AG10803 (cell line): ENCODE results near the gene SKP1.
"Not testable (repeated sequence)": the region's sequence is repeated elsewhere in the genome, so short reads cannot be mapped to it uniquely, and the experiment has no call there.

Source experiments
- DNase-seq: peaks from one replicate; pipeline ENCODE4 v3.0.0; 2010; ENCODE audit warnings: low read depth
- H3K4me3 ChIP-seq: 2 replicates; pipeline ENCODE4 v1.5.1; 2011; ENCODE audit warnings: mild to moderate bottlenecking, low read length, control low read depth
- TF ChIP-seq, protein P1 (sequence below): conservative IDR thresholded peaks from 2 replicates; pipeline ENCODE4 v1.5.1; 2011; ENCODE audit warnings: mild to moderate bottlenecking, low read length, control low read depth, inconsistent platforms

Gene SKP1

DNA sequence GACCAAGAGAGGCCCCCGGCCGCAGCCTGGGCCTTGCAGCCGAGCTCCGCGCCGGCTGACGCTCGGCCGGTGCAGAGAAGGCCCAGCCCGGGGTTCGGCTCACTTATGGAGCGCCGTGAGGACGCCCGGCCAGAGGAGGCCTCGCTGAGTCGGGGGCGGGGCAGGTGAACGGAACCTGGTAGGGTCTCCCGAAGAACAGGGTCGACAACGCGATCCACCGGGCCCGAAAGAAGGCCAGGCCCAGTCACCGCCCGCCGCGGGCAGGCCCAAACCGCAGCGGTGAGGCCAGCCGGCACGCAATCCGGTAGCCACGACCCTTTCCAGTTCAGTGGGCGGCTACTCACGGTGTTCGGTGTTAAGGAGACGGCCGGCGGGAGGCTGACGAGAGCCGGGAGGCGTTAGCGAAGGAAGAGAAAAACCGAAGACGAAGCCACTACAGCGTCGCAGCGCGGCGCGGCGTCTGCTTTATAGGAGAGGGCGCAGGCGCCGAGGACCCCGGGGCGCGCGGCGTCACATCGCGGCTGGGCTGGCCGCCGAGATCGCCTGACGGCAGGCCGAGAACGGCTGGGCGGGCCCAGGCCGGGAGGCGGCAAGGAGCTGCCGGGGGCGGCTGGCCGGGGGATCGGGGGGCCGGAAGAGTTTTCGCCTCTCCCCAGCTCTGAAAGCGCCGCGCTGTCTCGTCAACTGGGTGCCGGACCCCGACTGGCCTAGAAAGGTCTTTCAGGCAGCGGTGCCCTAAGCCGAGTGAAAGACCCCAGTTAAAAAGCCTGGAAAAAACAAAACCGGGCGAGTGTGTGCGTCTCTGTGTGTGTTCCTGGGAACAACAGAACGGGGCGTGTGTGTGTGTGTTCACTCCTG is at the start of gene SKP1:
SKP1 (minus strand) TSS at position 440 of the 858 bp plus-strand sequence. CDS start 2,928 bp downstream, outside the sequence.
- peak within 1 kb of the TSS; percentile 91 for H3K4me3 ChIP-seq
- peak; percentile 74 for DNase-seq
- TF ChIP-seq, protein P1, sequence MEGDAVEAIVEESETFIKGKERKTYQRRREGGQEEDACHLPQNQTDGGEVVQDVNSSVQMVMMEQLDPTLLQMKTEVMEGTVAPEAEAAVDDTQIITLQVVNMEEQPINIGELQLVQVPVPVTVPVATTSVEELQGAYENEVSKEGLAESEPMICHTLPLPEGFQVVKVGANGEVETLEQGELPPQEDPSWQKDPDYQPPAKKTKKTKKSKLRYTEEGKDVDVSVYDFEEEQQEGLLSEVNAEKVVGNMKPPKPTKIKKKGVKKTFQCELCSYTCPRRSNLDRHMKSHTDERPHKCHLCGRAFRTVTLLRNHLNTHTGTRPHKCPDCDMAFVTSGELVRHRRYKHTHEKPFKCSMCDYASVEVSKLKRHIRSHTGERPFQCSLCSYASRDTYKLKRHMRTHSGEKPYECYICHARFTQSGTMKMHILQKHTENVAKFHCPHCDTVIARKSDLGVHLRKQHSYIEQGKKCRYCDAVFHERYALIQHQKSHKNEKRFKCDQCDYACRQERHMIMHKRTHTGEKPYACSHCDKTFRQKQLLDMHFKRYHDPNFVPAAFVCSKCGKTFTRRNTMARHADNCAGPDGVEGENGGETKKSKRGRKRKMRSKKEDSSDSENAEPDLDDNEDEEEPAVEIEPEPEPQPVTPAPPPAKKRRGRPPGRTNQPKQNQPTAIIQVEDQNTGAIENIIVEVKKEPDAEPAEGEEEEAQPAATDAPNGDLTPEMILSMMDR = no peak

DNA sequence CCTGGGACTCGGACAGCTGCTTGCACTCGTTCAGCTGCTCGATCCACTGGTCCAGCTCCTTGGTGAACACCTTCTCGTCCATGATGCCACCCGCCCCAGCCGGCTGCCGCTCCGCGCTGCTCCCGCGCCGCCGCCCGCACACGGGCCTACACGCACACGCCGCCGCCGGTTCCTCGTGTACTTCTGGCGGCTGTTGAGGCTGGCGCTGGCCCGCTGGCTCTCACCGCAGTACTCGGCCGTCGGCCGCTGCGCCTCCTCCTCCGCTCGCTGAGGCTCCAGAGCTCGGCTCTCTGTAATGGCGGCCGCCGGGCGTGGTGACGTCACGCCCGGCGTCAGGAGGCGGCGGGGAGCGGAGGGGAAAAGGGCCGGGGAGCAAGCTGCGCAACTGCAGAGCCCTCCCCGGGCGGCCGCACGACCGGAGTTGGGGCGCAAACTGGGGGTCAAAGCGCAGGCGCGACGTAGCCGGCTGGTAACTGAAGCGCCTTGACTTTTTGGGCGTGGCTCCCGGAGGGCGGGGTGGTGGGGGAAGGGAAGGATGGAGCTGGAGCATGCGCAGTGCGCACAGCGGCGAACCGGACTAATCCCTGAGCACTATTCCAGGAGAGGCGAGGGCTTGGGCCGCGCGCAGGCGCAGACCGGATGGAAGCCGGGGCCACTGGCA is 49.2 kb upstream of the SKP1 start, which contains the start of gene PPP2CA:
PPP2CA (minus strand) TSS at position 294 of the 661 bp plus-strand sequence; CDS start at position 82, 212 bp downstream.
- TF ChIP-seq, protein P1 = no peak
- peak; percentile 98 for DNase-seq
- peak within 1 kb of the TSS; percentile 95 for H3K4me3 ChIP-seq

DNA sequence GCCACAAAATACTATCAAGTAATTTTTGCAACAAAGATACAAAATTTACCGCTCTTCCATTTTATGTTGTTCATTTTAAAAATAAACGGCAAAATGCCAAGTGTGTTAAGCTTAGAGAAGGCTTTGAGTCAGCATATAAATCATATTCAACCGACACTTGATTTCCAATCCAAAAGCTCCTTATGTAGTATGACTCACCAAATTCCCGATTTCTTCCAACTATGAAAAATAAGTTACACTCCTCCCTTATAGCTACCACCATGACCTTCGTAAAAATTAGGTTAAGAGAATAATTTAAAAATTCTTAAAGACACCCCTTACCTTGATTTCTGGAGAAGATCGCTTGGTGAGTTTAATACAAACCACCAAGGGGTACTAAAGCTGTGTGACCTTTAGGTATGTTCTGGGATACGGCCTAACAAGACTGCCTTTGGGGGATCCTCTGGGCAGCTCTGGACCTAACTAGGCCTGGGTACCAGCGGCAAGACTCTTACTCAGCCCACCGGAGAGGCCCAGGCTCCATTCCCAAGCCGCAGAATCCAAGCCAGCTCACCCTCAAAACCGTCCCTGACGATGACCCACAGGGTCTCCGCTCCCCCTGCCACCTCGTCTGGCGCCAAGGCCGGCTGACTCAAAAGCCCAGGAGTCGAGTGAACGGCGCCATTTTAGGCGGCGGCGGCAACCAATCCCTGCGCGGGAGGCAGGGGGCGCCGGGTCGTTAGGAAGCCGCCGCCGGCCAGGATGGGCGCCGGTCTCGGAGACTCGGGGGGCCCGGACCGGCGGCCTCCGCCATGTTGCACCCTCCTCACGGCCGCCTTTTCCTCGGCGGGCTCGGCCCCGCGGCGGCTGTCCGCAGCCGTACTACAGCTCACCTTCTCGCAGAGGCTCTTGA is 48.4 kb upstream of the SKP1 start:
- peak; percentile 57 for DNase-seq
- peak overlapping the region; percentile 95 for H3K4me3 ChIP-seq
- TF ChIP-seq, protein P1 = no peak; the same call in 1 of the 2 replicates

DNA sequence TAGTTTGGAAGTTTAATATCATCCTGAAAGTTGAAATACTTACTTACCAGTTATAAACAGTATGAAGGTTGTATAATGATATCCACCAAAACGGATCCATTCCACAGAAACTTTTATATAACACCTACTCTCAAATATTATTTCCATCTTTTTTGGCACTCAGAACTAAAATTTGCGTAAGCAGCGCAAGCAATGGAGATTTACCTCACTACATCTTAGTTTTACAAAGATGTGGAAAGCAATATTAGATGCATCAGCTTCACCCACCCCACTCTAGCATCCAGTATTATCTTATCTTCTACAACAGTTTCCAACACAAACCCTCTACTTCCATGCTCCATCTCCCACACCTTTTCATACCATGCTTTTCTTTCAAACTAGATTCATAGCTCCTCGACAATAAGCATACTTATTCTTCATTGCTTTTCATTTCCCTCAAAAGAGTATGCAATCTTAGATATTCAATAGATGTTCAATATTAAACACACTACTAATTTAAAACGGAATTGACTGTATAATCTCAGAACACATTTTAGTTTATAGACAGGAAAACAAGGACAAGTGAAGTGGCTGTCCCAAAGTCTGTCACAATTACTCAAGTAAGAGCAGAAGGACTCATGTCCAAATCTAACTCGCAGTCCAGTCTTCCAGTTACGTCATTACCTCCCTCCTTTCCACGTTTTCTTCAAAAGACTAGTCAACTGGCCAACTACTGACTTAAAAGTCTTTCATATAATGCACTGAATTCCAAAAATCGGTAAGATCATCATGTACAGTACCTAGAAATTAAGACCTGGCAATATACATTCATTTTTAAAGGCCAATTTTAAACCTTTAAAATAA is 46.9 kb upstream of the SKP1 start:
- DNase-seq = no peak

DNA sequence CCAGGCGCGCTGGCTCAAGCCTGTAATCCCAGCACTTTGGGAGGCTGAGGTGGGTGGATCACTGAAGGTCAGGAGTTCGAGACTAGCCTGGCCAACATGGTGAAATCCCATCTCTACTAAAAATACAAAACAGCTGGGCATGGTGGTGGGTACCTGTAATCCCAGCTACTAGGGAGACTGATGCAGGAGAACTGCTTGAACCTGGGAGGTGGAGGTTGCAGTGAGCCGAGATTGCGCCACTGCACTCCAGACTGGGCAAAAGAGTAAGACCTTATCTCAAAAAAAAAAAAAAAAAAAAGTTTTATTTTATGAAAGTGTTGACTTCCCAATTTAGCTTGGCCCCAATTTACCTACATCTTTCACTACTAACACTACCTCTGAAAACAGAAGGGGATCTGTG is 44.9 kb upstream of the SKP1 start:
- DNase-seq, H3K4me3 ChIP-seq: not testable (repeated sequence)

More for the DNA sequence above, 46.9 kb upstream of the SKP1 start:
- TF ChIP-seq, protein P1 = no peak
- H3K4me3 ChIP-seq = peak overlapping the region; percentile 95

DNA sequence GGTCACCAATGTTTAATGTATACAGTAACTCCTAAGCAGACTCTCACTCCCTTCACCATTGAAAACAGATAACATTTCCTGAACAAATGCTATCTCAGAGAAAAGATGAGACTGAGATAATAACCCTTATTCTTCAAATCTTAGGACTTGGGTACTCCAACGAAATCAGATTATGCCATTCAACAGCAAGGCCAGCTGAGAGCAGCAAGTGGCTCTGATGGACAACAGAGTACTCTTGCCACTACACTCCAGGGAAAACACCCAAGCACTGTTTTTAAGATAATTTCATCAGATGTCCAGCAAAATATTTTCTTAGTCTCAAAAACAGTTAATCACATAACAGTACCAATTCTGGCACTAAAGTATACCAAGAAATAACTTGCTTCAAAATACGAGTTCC is 39.0 kb upstream of the SKP1 start:
- TF ChIP-seq, protein P1 = no peak
- DNase-seq = no peak

DNA sequence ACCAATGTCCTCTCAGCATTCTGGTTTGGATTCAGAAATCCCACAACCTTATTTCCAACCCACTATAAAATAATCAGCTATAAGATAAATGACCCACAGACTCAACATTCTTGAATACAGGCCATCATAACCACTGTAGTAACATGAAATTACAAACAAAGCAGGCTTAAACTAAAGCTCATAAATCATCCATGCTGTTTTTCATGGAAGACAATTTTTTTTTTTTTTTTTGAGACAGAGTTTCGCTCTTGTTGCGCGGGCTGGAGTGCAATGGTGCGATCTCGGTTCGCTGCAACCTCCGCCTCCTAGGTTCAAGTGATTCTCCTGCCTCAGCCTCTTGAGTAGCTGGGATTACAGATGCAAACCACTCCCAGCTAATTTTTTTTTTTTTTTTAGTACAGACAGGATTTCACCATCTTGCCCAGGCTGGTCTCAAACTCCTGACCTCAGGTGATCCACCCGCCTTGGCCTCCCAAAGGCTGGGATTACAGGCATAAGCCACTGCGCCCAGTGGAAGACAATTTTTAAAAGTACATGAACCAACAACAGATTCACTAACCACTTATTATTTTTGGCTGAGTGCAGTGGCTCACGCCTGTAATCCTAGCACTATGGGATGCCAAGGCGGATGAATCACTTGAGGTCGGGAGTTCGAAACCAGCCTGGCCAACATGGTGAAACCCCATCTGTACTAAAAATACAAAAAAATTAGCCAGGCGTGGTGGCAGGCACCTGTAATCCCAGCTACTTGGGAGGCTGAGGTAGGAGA is 34.7 kb upstream of the SKP1 start:
- not testable (repeated sequence) for H3K4me3 ChIP-seq
- peak; percentile 57 for DNase-seq

More for the DNA sequence above, 39.0 kb upstream of the SKP1 start:
- H3K4me3 ChIP-seq = no peak overlapping the region
